Skeletal muscle tissue (tissue), 4 donors: Measurements from ENCODE around the gene CNNM2. TPM values are rescaled to one million over a fixed set of nuclear protein-coding genes. Genes with fewer than 3 reads are reported as not detected.
"Not testable (repeated sequence)": the region's sequence is repeated elsewhere in the genome, so short reads cannot be mapped to it uniquely, and the experiment has no call there.

Experiments used
- H3K27ac ChIP-seq: one replicate; pipeline ENCODE4 v1.7.0; 2013; ENCODE audit warnings: mild to moderate bottlenecking, low read depth, low read length, inconsistent platforms
- H3K27me3 ChIP-seq, 3 donors: one replicate each; pipeline ENCODE4 v1.7.0; 2013; ENCODE audit warnings: low read length in 3 of 3; ENCODE audit not compliant: control insufficient read depth in 3 of 3, insufficient read depth in 3 of 3
- H3K36me3 ChIP-seq, 3 donors: one replicate each; pipeline ENCODE4 v1.7.0; 2013; ENCODE audit warnings: low read length in 3 of 3; ENCODE audit not compliant: control insufficient read depth in 3 of 3, insufficient read depth in 3 of 3
- H3K4me1 ChIP-seq, 3 donors: one replicate each; pipeline ENCODE4 v1.7.0; 2013; ENCODE audit warnings: low read length in 3 of 3, mild to moderate bottlenecking in 3 of 3; ENCODE audit not compliant: control insufficient read depth in 3 of 3, insufficient read depth in 3 of 3
- H3K4me3 ChIP-seq, 3 donors: one replicate each; pipeline ENCODE4 v1.7.0; 2013; ENCODE audit warnings: low read length in 3 of 3
- H3K9ac ChIP-seq, 3 donors: one replicate each; pipeline ENCODE4 v1.7.0; 2013; ENCODE audit warnings: low read length in 3 of 3, mild to moderate bottlenecking in 3 of 3, moderate library complexity in 2 of 3, low read depth in 1 of 3
- H3K9me3 ChIP-seq, 3 donors: one replicate each; pipeline ENCODE4 v1.7.0; 2013; ENCODE audit warnings: low read length in 3 of 3; ENCODE audit not compliant: control insufficient read depth in 3 of 3
- total RNA-seq: library from RNA; depleted of rRNA; stranded (reverse); fragments of >200 nt; gene quantifications from one replicate; pipeline ENCODE4 v1.2.3, GENCODE V29; 2014
- donor health status: Osteomylitis.

Gene CNNM2
- total RNA-seq, 1 donor from 2014 or later, result 2.1 TPM

- Histone ChIP-seq H3K36me3 (no peaks in the 10 kb centered on the region), H3K4me3 (no peak overlapping the region), H3K9me3 (no peaks in the 10 kb centered on the region), H3K27me3 (no peaks in the 10 kb centered on the region), H3K9ac (no peak overlapping the region), H3K27ac (no peak overlapping the region), H3K4me1 (no peaks in the 10 kb centered on the region)
Measured at GRCh38 chr10:102962951-102963755, 45.1 kb downstream of the CNNM2 start.

GRCh38 chr10:102963756-102964025 lies 45.6 kb downstream of the CNNM2 start:
- H3K9ac ChIP-seq, result no peak overlapping the region
- H3K4me1 ChIP-seq, result no peaks in the 10 kb centered on the region
- no peaks in the 10 kb centered on the region for H3K27me3 ChIP-seq
- no peaks in the 10 kb centered on the region for H3K9me3 ChIP-seq
- H3K36me3 ChIP-seq, result no peaks in the 10 kb centered on the region
- H3K27ac ChIP-seq, result no peak overlapping the region
- no peak overlapping the region for H3K4me3 ChIP-seq

- not testable (repeated sequence) for H3K36me3 ChIP-seq, H3K27me3 ChIP-seq, H3K27ac ChIP-seq, H3K4me3 ChIP-seq, H3K9me3 ChIP-seq, H3K4me1 ChIP-seq, H3K9ac ChIP-seq
Measured at GRCh38 chr10:102964064-102964463, 46.0 kb downstream of the CNNM2 start.

- Histone ChIP-seq H3K9me3 (no peaks in the 10 kb centered on the region), H3K27ac (no peak overlapping the region), H3K9ac (no peak overlapping the region), H3K27me3 (no peaks in the 10 kb centered on the region), H3K4me3 (no peak overlapping the region), H3K4me1 (no peaks in the 10 kb centered on the region), H3K36me3 (no peaks in the 10 kb centered on the region)
Measured at GRCh38 chr10:102964713-102965112, 46.6 kb downstream of the CNNM2 start.

GRCh38 chr10:102965311-102965851 lies 47.3 kb downstream of the CNNM2 start:
- Histone ChIP-seq H3K9ac (no peak overlapping the region), H3K27me3 (no peaks in the 10 kb centered on the region), H3K27ac (no peak overlapping the region), H3K4me1 (no peaks in the 10 kb centered on the region), H3K9me3 (no peaks in the 10 kb centered on the region), H3K36me3 (no peaks in the 10 kb centered on the region), H3K4me3 (no peak overlapping the region)

- no peak overlapping the region for H3K4me3 ChIP-seq
- H3K27me3 ChIP-seq, result no peaks in the 10 kb centered on the region
- H3K9me3 ChIP-seq, result no peaks in the 10 kb centered on the region
- no peak overlapping the region for H3K9ac ChIP-seq
- H3K4me1 ChIP-seq, result no peaks in the 10 kb centered on the region
- H3K27ac ChIP-seq, result no peak overlapping the region
- H3K36me3 ChIP-seq, result no peaks in the 10 kb centered on the region
Measured at GRCh38 chr10:102967123-102967522, 49.0 kb downstream of the CNNM2 start.

- no peak overlapping the region for H3K27ac ChIP-seq
- no peaks in the 10 kb centered on the region for H3K4me1 ChIP-seq
- H3K4me3 ChIP-seq, result no peak overlapping the region
- H3K27me3 ChIP-seq, result no peaks in the 10 kb centered on the region
- no peaks in the 10 kb centered on the region for H3K36me3 ChIP-seq
- H3K9ac ChIP-seq, result no peak overlapping the region
- no peaks in the 10 kb centered on the region for H3K9me3 ChIP-seq
Measured at GRCh38 chr10:102970562-102971340, 52.7 kb downstream of the CNNM2 start.

GRCh38 chr10:102975483-102976379 lies 57.6 kb downstream of the CNNM2 start:
- no peaks in the 10 kb centered on the region for H3K9me3 ChIP-seq
- no peaks in the 10 kb centered on the region for H3K27me3 ChIP-seq
- H3K27ac ChIP-seq, result no peak overlapping the region
- peaks cover 0 to 4% (median 0%) of the 10 kb centered on the region in 3 donors for H3K4me1 ChIP-seq
- no peak overlapping the region for H3K9ac ChIP-seq
- H3K4me3 ChIP-seq, result no peak overlapping the region
- no peaks in the 10 kb centered on the region for H3K36me3 ChIP-seq

- H3K9me3 ChIP-seq, H3K36me3 ChIP-seq, H3K9ac ChIP-seq, H3K4me1 ChIP-seq, H3K4me3 ChIP-seq, H3K27ac ChIP-seq, H3K27me3 ChIP-seq: not testable (repeated sequence)
Measured at GRCh38 chr10:102976380-102976726, 58.3 kb downstream of the CNNM2 start.
